Measurements from ENCODE around the gene SCGB1C1. TPM values are rescaled to one million over a fixed set of nuclear protein-coding genes. Genes with fewer than 3 reads are reported as not detected.
A peak's percentile ranks its signal among the peaks of the same experiment; 100 is the strongest.

Gene SCGB1C1
- total RNA-seq, 1 donor from 2014 or later: not detected

DNA sequence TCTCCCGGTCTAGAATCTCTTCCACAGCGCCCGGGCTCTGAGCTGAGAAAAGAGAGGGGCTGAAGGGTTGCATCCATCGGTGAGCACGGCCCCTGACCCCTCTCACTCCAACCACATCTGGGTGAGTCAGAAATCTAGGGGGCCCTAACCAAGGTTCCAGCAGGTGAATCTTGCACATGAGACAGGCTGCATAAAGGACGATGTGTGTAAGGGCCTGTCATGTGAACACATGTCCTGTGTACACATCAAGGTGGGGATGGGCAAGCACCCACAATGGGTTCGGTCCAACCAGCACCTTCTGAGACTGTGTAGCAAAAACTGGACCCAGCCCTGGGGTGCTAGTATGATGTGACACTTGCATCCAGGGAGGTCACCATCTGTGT is 13.1 kb downstream of the SCGB1C1 start:
- Mint-ChIP-seq H3K27me3 (ENCODE audit: unreplicated experiment) (peaks cover 25% of the 10 kb centered on the region), H3K36me3 (ENCODE audit: low read depth, unreplicated experiment) (peaks cover 15% of the 10 kb centered on the region), H3K4me3 (ENCODE audit: unreplicated experiment) (peak overlapping the region; percentile 97), H3K4me1 (ENCODE audit: unreplicated experiment) (peaks cover 53% of the 10 kb centered on the region), H3K27ac (ENCODE audit: unreplicated experiment) (peak overlapping the region; percentile 89), H3K9me3 (ENCODE audit: unreplicated experiment) (no peaks in the 10 kb centered on the region)
- TF ChIP-seq, protein P1, sequence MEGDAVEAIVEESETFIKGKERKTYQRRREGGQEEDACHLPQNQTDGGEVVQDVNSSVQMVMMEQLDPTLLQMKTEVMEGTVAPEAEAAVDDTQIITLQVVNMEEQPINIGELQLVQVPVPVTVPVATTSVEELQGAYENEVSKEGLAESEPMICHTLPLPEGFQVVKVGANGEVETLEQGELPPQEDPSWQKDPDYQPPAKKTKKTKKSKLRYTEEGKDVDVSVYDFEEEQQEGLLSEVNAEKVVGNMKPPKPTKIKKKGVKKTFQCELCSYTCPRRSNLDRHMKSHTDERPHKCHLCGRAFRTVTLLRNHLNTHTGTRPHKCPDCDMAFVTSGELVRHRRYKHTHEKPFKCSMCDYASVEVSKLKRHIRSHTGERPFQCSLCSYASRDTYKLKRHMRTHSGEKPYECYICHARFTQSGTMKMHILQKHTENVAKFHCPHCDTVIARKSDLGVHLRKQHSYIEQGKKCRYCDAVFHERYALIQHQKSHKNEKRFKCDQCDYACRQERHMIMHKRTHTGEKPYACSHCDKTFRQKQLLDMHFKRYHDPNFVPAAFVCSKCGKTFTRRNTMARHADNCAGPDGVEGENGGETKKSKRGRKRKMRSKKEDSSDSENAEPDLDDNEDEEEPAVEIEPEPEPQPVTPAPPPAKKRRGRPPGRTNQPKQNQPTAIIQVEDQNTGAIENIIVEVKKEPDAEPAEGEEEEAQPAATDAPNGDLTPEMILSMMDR (IDR thresholded peaks at IDR 0.05; ENCODE audit: unreplicated experiment): no peak
- peak; percentile 1 for DNase-seq (ENCODE audit: low spot score)

DNA sequence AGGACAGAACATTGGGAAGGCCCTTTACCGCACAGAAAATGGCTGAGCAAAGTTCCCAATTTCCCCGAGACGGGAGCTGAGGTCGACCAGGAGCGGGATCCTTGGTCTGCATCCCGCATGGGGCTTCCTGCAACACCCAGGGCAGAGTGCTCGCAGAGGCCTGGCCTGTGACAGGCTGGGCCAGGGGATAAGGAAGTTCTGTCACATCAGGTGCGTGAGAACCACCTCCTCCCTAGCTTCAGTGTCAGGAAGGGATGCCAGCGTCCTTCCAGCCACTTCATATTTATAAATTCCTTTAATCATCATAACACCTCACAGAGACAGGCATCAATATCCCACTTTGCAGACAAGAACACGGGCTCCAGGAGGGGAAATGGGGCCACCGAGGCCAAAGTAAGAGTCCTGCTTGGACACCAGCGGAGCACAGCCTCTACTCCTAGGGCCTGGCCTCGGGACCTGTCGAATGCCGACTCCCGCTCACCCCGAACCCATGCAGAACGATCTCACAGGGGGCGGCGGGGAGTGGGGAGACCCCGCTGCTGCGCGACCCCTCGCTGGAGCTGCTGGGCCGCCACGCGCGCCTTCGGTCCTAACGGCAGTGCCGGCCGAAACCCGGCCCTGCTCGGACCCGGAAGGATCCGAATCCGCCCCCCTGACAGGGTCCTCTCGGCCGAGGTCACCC is 13.8 kb downstream of the SCGB1C1 start:
- Mint-ChIP-seq H3K4me3 (ENCODE audit: unreplicated experiment) (peak overlapping the region; percentile 97), H3K36me3 (ENCODE audit: low read depth, unreplicated experiment) (peaks cover 21% of the 10 kb centered on the region), H3K27me3 (ENCODE audit: unreplicated experiment) (peaks cover 22% of the 10 kb centered on the region), H3K9me3 (ENCODE audit: unreplicated experiment) (no peaks in the 10 kb centered on the region), H3K4me1 (ENCODE audit: unreplicated experiment) (peaks cover 47% of the 10 kb centered on the region), H3K27ac (ENCODE audit: unreplicated experiment) (peak overlapping the region; percentile 89)
- DNase-seq (ENCODE audit: low spot score): no peak
- TF ChIP-seq, protein P1 (IDR thresholded peaks at IDR 0.05; ENCODE audit: unreplicated experiment): no peak

DNA sequence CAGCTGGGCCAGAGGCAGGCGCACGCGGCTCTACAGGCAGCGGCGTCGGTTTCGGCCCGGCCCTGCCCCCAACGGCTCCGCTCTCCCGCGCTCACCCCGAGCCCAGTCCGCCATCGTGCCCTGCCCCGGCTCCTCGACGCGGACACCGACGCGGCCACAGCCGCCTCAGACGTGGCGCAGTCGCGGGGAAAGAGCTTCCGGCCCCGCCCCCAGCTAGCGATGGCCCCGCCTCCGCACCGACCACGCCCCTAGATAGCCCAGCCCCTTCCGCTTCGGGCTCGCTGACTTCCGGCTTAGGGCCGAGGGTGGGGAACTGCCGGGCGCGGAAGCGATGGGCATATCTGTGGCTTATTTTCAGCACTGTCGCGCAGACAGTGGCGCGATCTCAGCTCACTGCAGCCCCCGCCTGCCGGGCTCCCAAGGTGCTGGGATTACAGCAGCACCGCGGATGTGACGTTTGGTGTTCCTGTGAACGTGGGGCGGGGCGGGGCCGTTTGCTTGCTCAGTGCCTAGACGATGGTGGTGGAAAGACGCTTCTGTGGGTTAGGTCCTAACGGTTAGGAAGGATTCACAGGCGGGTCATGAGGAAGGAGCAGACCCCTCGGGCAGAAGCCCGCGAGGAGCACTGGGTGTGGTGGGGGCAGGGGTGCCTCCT is 14.5 kb downstream of the SCGB1C1 start, which contains the start of the genes BET1L and RIC8A:
Gene BET1L, minus strand, starts transcription at position 192 of the 655 bp plus-strand sequence. Its CDS starts 78 bp downstream, at position 114.
Gene RIC8A, plus strand, starts transcription at position 501 of the 655 bp plus-strand sequence. CDS start 1,147 bp downstream, outside the sequence.
- peak within 1 kb of the TSS; percentile 98 for H3K27ac Mint-ChIP-seq (ENCODE audit: unreplicated experiment)
- H3K27me3 Mint-ChIP-seq (ENCODE audit: unreplicated experiment): peaks cover 22% of the 10 kb centered on the region
- peaks cover 40% of the 10 kb centered on the region for H3K4me1 Mint-ChIP-seq (ENCODE audit: unreplicated experiment)
- TF ChIP-seq, protein P1 (IDR thresholded peaks at IDR 0.05; ENCODE audit: unreplicated experiment): no peak
- peak within 1 kb of the TSS; percentile 99 for H3K4me3 Mint-ChIP-seq (ENCODE audit: unreplicated experiment)
- peaks cover 24% of the 10 kb centered on the region for H3K36me3 Mint-ChIP-seq (ENCODE audit: low read depth, unreplicated experiment)
- H3K9me3 Mint-ChIP-seq (ENCODE audit: unreplicated experiment): no peaks in the 10 kb centered on the region
- DNase-seq (ENCODE audit: low spot score): peak; percentile 93

DNA sequence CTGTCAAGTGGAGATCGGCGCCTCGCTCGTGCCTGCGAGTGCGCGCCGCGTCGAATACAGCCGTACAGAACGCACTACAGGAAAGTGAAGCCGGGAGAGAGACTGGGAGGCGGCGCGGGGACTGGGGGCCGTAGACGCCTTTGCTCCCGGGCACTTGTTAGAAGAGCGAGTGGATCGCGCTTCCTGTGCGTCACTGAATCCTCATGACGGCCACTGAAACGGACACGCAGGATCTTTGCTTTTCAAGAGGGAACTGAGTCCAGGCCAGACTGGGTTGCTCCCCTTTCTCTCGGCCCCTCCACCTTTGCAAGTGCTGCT is 14.9 kb downstream of the SCGB1C1 start:
- peaks cover 22% of the 10 kb centered on the region for H3K27me3 Mint-ChIP-seq (ENCODE audit: unreplicated experiment)
- DNase-seq (ENCODE audit: low spot score): peak; percentile 49
- peaks cover 36% of the 10 kb centered on the region for H3K4me1 Mint-ChIP-seq (ENCODE audit: unreplicated experiment)
- peaks cover 23% of the 10 kb centered on the region for H3K36me3 Mint-ChIP-seq (ENCODE audit: low read depth, unreplicated experiment)
- H3K27ac Mint-ChIP-seq (ENCODE audit: unreplicated experiment): peak overlapping the region; percentile 98
- H3K4me3 Mint-ChIP-seq (ENCODE audit: unreplicated experiment): peak overlapping the region; percentile 99
- no peaks in the 10 kb centered on the region for H3K9me3 Mint-ChIP-seq (ENCODE audit: unreplicated experiment)
- TF ChIP-seq, protein P1 (IDR thresholded peaks at IDR 0.05; ENCODE audit: unreplicated experiment): no peak

Measured in endothelial cell (in vitro differentiated cells).